Measurements from ENCODE around the gene BORCS6. TPM values are rescaled to one million over a fixed set of nuclear protein-coding genes. Genes with fewer than 3 reads are reported as not detected.

Gene BORCS6
- total RNA-seq, 1 experiment from 2014 or later: 3.7 TPM

DNA sequence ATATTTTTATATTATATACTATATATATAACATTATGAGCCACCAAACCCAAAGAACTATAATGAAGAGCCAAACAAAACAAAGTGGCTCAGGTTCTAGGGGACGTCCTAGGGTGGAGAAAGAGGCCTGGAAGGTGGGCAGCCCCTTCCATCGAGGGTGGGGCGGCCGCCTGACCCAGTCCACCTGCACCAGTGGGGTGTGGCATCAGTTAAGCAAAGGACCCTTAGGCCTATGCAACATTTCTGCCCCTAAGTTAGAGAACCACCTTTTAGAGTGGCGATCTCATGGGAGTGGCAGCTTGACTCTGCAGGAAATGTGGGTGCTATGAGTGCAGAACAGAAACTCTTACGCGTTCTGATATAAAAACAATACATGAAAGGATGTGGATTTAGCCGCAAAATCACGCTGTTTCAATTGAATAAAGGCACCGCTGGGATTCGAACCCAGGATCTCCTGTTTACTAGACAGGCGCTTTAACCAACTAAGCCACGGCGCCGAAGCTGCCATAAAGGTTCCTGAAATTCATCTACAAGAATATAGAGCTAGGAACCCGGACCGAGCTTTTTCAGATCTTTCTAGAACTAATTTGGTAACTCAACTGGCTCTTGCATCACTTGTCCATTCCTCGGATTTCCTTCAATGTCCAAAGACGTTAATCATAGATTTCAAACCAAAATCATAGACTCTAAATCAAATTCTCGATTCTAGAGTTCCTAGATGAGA, 36.0 kb upstream of the BORCS6 start:
- peak; percentile 67 for DNase-seq
- Mint-ChIP-seq H3K4me1 (ENCODE audit: low read depth, unreplicated experiment) (peaks cover 13% of the 10 kb centered on the region), H3K36me3 (ENCODE audit: insufficient read depth, unreplicated experiment) (peaks cover 63% of the 10 kb centered on the region), H3K27ac (ENCODE audit: unreplicated experiment) (peak overlapping the region; percentile 99), H3K4me3 (ENCODE audit: low read depth, unreplicated experiment) (peak overlapping the region; percentile 65), H3K27me3 (ENCODE audit: unreplicated experiment) (no peaks in the 10 kb centered on the region), H3K9me3 (ENCODE audit: low read depth, unreplicated experiment) (no peaks in the 10 kb centered on the region)
- intact Hi-C loops (cut with micrococcal nuclease; ENCODE audit: unreplicated experiment): loop anchor here (10.0 kb wide), 1 partner anchor 79 kb away; no protein-coding TSS in a partner anchor
- TF ChIP-seq, protein P1, sequence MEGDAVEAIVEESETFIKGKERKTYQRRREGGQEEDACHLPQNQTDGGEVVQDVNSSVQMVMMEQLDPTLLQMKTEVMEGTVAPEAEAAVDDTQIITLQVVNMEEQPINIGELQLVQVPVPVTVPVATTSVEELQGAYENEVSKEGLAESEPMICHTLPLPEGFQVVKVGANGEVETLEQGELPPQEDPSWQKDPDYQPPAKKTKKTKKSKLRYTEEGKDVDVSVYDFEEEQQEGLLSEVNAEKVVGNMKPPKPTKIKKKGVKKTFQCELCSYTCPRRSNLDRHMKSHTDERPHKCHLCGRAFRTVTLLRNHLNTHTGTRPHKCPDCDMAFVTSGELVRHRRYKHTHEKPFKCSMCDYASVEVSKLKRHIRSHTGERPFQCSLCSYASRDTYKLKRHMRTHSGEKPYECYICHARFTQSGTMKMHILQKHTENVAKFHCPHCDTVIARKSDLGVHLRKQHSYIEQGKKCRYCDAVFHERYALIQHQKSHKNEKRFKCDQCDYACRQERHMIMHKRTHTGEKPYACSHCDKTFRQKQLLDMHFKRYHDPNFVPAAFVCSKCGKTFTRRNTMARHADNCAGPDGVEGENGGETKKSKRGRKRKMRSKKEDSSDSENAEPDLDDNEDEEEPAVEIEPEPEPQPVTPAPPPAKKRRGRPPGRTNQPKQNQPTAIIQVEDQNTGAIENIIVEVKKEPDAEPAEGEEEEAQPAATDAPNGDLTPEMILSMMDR (IDR thresholded peaks at IDR 0.05; ENCODE audit: unreplicated experiment): no peak
- BruUV-seq (replicated peaks): TSS peak; percentile 81
- CTCF ChIA-PET: no interaction called here

DNA sequence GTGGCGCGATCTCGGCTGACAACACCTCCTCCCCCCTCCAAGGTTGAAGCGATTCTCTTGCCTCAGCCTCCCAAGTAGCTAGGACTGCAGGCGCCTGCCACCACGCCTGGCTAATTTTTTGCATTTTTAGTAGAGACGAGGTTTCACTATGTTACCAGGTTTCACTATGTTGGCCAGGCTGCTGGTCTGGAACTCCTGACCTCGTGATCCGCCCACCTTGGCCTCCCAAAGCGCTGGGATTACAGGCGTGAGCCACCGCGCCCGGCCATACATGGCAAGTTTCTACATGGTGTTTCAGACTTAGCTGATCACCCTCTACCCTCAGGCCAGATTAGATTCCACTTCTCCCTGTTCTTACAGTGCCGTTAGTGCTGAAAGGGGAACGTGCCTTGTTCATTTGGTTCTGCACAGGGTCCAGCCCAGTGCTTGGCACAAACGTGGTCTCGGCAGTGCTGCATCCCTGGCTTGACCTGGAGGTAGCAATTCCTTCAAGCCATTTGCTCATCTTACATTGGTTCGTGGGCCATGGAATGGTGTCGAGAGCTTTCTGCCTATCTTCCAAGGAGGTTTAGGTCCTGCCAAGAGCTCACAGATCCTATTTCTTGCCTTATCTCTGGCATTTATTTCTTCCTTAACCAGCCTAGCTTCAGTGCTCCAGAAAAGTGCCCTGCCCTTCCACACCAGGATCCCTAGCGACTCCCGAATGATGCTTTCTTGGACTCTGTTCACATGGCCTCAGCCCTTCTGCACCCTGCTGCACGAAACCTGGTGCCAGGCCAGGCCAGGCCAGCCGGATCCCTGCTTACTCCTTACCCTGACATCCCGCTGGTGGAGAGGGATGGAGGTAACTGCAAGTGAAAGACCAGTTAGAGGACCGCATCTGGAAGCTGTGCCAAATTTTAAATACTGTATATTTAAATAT, 35.2 kb upstream of the BORCS6 start:
- intact Hi-C loops (cut with micrococcal nuclease; ENCODE audit: unreplicated experiment): loop anchor here (5.0 to 10.0 kb wide), 2 partner anchors 80 to 88 kb away; no protein-coding TSS in a partner anchor
- no TSS peak for BruUV-seq (replicated peaks)
- DNase-seq: no peak
- H3K27me3 Mint-ChIP-seq (ENCODE audit: unreplicated experiment): no peaks in the 10 kb centered on the region
- H3K36me3 Mint-ChIP-seq (ENCODE audit: insufficient read depth, unreplicated experiment): peaks cover 69% of the 10 kb centered on the region
- peaks cover 13% of the 10 kb centered on the region for H3K4me1 Mint-ChIP-seq (ENCODE audit: low read depth, unreplicated experiment)
- no peak overlapping the region for H3K4me3 Mint-ChIP-seq (ENCODE audit: low read depth, unreplicated experiment)
- no peaks in the 10 kb centered on the region for H3K9me3 Mint-ChIP-seq (ENCODE audit: low read depth, unreplicated experiment)
- TF ChIP-seq, protein P1 (IDR thresholded peaks at IDR 0.05; ENCODE audit: unreplicated experiment): no peak
- H3K27ac Mint-ChIP-seq (ENCODE audit: unreplicated experiment): no peak overlapping the region
- CTCF ChIA-PET: interaction anchor here (0.6 kb wide), 1 partner anchor 21 kb away, joined by 4 read pairs; no protein-coding TSS in a partner anchor

DNA sequence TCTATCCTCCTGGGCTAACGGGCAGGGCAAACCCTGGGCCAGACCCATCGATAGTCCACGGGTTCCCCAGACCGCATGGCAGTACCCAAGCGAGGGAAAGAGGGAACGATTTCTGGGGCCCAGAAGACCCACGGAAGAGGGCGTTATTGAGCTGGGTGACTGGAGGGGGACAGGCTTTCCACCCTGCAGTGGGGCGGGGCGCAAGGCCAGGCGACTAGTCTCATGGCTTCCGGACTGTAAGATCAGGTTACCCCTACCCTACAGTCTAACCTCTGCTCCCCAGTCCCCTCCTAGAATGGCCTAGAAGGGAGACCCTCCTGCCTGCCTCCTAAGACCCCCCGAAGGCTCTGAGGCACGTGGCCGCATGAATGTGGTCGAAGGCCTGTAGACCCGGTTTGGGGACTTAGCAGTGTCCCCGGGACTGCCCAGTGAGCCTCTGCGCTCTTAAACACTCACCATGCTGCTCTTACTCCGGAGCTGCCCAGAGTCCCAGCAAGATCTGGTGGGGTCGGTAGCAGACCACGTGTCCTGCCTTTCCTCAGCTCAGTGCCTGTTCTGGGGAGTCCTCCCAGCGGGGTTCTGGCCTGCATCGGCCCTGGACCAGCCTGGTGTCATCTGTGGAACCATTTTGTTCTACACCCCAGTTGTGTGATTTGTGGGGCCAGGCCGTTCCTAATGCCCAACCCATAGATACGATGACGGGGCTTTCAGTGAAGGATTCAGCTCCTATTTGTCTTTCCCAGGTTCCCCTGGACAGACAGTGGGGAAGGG, 33.6 kb upstream of the BORCS6 start:
- Mint-ChIP-seq H3K4me1 (ENCODE audit: low read depth, unreplicated experiment) (peaks cover 20% of the 10 kb centered on the region), H3K27ac (ENCODE audit: unreplicated experiment) (peak overlapping the region; percentile 99), H3K9me3 (ENCODE audit: low read depth, unreplicated experiment) (no peaks in the 10 kb centered on the region), H3K36me3 (ENCODE audit: insufficient read depth, unreplicated experiment) (peaks cover 62% of the 10 kb centered on the region), H3K4me3 (ENCODE audit: low read depth, unreplicated experiment) (peak overlapping the region; percentile 87), H3K27me3 (ENCODE audit: unreplicated experiment) (no peaks in the 10 kb centered on the region)
- intact Hi-C loops (cut with micrococcal nuclease; ENCODE audit: unreplicated experiment): loop anchor here (5.0 to 10.0 kb wide), 2 partner anchors 81 to 86 kb away; no protein-coding TSS in a partner anchor
- CTCF ChIA-PET: interaction anchor here (0.5 to 0.8 kb wide), 3 partner anchors 33 to 179 kb away, joined by 3 read pairs; no protein-coding TSS in a partner anchor
- DNase-seq: peak; percentile 57
- TF ChIP-seq, protein P1 (IDR thresholded peaks at IDR 0.05; ENCODE audit: unreplicated experiment): no peak
- TSS peak; percentile 96 for BruUV-seq (replicated peaks)

Measured in Calu3 (cell line).